WERI-Rb-1 (cell line): ENCODE results near the gene MAD1L1.

Experiments
- DNase-seq: peaks from one replicate; pipeline ENCODE4 v3.0.0-alpha.2; 2020
- H3K27ac ChIP-seq: fragments of 250-450 bp; sonication (Bioruptor Pico); 2 replicates; pipeline ENCODE4 v1.5.1; 2020; ENCODE audit warnings: mild to moderate bottlenecking, moderate library complexity
- H3K27me3 ChIP-seq: fragments of 250-450 bp; sonication (Bioruptor Pico); 2 replicates; pipeline ENCODE4 v1.5.1; 2021; ENCODE audit warnings: mild to moderate bottlenecking, low read depth, moderate library complexity; ENCODE audit not compliant: insufficient read depth, severe bottlenecking
- H3K36me3 ChIP-seq: fragments of 250-450 bp; sonication (Bioruptor Pico); 2 replicates; pipeline ENCODE4 v1.5.1; 2020; ENCODE audit warnings: mild to moderate bottlenecking, moderate library complexity
- H3K4me3 ChIP-seq: 2 replicates; pipeline ENCODE4 v1.5.1; 2011; ENCODE audit warnings: low read depth, mild to moderate bottlenecking, control low read depth, low read length
- H3K9me3 ChIP-seq: fragments of 250-450 bp; sonication (Bioruptor Pico); 2 replicates; pipeline ENCODE4 v1.5.1; 2021; ENCODE audit warnings: mild to moderate bottlenecking, moderate library complexity; ENCODE audit not compliant: severe bottlenecking
- CTCF ChIP-seq: IDR thresholded peaks from 2 replicates; pipeline ENCODE4 v1.5.1; 2011; ENCODE audit warnings: low read depth, mild to moderate bottlenecking, control low read depth, inconsistent platforms, low read length

Gene MAD1L1

GRCh38 chr7:2276107-2276506 lies 43.4 kb upstream of the MAD1L1 start:
- no peak for TF ChIP-seq CTCF
- Histone ChIP-seq H3K27ac (no peak overlapping the region), H3K9me3 (no peaks in the 10 kb centered on the region), H3K36me3 (peaks cover 12% of the 10 kb centered on the region), H3K4me3 (no peak overlapping the region), H3K27me3 (no peaks in the 10 kb centered on the region)
- no peak for DNase-seq

GRCh38 chr7:2275101-2275500 lies 42.4 kb upstream of the MAD1L1 start:
- no peak overlapping the region for H3K27ac ChIP-seq
- no peak overlapping the region for H3K4me3 ChIP-seq
- no peak for DNase-seq
- peaks cover 12% of the 10 kb centered on the region for H3K36me3 ChIP-seq
- no peaks in the 10 kb centered on the region for H3K27me3 ChIP-seq
- TF ChIP-seq CTCF, result no peak
- no peaks in the 10 kb centered on the region for H3K9me3 ChIP-seq

- no peak overlapping the region for H3K4me3 ChIP-seq
- no peak for TF ChIP-seq CTCF
- peaks cover 12% of the 10 kb centered on the region for H3K36me3 ChIP-seq
- H3K27me3 ChIP-seq, result no peaks in the 10 kb centered on the region
- no peak for DNase-seq
- no peak overlapping the region for H3K27ac ChIP-seq
- H3K9me3 ChIP-seq, result no peaks in the 10 kb centered on the region
Measured at GRCh38 chr7:2274666-2275065, 41.9 kb upstream of the MAD1L1 start.

GRCh38 chr7:2273866-2274265 lies 41.1 kb upstream of the MAD1L1 start:
- Histone ChIP-seq H3K27me3 (no peaks in the 10 kb centered on the region), H3K27ac (no peak overlapping the region), H3K9me3 (no peaks in the 10 kb centered on the region), H3K36me3 (peaks cover 12% of the 10 kb centered on the region), H3K4me3 (no peak overlapping the region)
- TF ChIP-seq CTCF, result no peak
- no peak for DNase-seq

GRCh38 chr7:2272031-2272430 lies 39.3 kb upstream of the MAD1L1 start:
- peak; percentile 32 for DNase-seq

More at GRCh38 chr7:2272031-2272430, 39.3 kb upstream of the MAD1L1 start:
- Histone ChIP-seq H3K4me3 (peak overlapping the region; percentile 18), H3K27ac (peak overlapping the region; percentile 73), H3K36me3 (peaks cover 12% of the 10 kb centered on the region), H3K9me3 (no peaks in the 10 kb centered on the region), H3K27me3 (no peaks in the 10 kb centered on the region)
- no peak for TF ChIP-seq CTCF
